HG02852 (cell line): Measurements from ENCODE around the gene FER.
A peak's percentile ranks its signal among the peaks of the same experiment; 100 is the strongest.

Experiments used
- ATAC-seq: cut with Tn5 transposase; IDR thresholded peaks from one replicate; pipeline ENCODE4 v1.9.1; 2021; ENCODE audit warnings: mild to moderate bottlenecking, moderate library complexity; ENCODE audit not compliant: unreplicated experiment

FER gene

DNA sequence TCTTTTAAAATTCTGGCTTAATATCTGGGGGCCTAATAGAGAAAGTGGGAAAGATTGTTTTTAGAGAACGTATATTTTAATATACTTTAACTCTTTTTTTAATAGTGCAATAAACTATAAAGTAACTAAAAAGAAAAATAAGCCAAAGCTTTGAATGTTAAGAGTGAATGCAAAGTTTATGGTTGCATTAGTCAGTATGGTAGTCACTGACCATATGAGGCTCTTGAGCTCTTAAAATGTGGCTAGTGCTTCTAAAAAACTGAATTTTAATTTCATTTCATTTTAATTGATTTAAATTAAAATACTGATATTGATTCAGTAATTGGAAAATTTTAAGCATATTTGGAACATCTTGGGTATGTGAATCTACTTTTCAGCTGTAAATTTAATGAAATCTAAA, 351.4 kb downstream of the FER start:
- ATAC-seq, result no peak

DNA sequence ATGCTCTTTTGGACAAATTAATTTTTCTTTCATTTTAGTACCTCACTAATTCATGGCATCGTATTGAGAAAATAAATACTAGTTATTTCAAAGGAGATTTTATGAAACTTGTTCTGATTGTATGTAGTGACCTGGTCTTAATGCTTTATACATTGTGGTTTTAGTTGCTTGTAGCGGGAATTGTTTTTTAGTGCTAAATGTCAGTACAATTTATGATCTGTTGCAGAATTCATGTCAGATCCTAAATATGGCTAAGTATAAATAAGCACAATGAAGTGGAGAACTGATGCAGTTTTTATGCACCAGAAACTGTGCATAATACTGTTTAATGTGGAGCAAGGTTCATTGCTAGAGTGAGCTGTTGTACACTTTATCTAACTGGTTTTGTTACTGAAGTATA, 353.3 kb downstream of the FER start:
- no peak for ATAC-seq

DNA sequence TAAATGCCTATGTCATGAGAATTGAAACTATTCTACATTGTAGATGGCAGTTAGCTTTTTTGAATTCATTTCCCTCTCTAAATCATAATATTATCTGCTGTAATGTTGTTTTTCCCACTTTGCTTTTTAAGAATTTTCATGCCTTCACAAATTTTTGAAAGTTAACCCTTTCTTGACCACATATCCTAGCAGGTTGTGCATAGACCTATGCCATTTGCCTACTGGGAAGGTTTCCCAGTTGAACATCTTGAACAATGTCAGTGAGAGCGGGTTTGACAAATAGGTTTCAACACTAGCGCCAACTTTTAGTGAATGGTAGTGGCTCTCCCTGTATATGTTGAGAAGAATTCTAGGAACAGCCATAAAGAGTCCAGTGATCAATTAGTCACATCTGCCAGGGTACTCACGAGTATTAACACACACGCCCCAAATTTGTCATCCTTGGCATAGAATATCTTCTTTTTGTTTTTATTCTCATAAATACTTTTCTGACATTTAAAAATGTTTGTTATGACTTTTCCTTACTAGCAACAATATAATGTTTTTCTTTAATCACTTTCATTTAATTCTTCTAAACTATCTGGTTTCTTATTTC, 354.5 kb downstream of the FER start:
- ATAC-seq, result no peak

DNA sequence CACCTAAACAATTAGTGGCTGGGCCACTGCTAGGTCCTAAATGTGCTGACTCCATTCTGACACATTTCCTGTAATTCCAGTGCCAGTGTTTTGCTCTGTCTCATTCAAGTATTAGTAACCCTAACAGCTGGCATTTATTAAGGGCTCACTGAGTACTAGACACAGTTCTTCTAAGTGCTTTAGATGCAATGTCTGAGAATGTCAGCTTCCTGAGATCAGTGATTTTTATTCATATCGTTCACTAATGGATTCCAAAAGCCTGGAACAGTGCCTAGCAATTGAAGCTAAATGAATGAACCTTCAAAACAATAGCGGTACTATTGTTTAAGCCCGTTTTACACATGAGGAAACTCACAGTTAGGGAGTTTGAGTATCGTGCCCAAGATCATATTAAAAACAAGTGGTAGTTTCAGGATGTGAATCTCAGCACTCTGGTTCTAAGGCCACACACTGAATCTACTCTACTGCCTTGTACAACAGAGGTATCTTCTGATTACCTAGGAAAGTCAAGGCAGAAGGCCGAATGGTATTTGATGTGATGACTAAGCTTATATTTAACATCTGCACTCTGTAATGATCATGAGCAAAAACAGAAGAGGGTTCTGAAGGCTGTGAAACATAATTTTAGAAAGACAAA, 358.1 kb downstream of the FER start:
- no peak for ATAC-seq

DNA sequence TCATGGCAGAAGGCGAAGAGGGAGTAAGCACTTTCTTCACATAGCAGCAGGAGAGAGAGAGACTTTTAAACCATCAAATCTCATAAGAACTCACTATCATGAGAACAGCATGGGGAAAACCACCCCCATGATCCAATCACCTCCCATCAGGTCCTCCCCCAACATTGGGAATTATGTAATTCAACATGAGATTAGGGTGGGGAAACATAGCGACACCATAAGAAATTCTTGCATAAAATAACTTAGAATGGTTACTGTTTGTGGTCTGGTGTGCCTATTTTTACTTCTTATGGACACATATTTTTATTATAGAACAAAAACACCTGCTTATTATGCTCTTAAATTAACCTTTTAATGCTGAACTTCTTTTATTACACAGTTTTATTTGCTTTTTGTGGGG, 364.0 kb downstream of the FER start:
- ATAC-seq, result no peak

DNA sequence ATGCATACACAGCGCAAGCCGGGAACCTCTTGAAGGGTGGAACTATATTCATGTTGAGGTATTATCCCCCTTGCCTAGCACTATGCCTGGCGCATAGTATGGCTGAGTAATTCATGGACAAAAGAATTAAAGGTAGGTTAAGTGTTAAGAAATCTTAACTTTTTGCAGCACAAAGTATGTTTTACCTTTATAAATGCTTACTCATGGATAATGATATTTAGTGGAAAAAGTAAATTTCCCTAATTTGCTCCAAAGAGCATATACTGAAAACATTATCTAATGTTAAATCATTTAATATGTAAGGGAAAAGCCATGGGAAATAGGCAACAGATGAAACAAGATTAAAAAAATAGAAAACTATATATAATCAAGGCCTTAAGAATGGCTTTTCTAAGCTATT, 365.9 kb downstream of the FER start:
- ATAC-seq, result no peak

DNA sequence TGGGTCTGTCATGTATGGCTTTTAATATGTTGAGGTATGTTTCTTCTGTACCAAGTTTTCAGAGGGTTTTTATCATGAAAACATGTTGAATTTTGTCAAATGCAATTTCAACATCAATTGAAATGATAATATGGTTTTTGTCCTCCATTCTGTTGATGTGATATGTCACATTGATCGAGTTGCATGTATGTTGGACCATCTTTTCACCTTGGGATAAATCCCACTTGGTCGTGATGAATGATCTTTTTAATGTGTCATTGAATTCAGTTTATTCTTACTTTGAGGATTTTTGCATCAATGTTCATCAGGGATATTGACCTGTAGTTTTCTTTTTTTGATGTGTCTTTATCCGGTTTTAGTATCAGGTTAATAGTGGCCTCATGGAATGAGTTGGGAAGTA, 373.5 kb downstream of the FER start:
- ATAC-seq, result no peak

DNA sequence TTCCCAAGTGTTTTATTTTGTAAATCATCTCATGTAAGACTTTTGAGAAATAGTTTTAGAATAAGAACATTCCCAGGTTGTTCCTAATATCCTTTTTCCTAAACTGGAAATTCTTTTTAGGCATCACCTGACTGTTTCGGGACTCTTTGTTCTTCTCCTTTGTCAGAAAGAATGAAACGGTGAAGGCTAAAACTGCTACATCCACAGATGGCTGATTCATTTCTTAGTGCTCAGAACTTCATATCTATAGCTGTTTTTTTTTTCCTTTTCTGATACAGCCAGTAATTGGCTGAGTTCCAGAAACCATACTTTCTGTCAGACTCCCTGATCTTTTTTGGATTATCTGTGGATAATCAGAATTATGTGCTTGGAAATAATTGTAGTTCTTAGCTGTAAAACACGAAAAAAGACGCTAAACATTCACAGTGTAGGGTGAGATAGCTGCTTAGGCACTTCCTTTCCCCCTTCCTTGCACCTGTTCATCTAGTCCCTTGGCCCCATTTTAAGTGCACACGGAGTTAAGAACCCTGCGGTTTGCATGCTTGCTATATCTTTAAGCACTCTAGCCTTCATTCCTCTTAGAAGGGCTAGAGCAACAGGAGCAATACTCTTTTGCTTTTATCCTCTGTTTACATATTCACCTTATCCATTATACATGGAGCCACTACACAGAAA, 378.2 kb downstream of the FER start:
- no peak for ATAC-seq

DNA sequence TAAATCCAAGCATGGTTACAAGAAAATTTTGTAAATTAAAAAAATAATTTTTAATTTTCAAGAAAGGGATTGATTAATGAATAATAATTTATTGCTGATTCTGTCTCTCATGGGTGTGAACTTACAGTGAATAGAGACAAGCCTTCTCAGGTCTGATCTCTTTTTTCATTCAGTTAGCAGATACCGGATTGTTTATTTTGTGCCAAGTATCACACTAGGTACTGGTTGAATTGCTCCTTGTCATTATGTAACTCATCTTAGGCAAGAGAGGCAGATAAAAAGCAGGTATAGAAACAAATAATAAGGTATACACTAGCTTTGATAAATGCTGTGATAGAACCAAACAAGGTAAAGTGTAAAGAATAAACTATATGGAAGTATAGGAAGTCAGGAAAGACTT, 378.8 kb downstream of the FER start:
- ATAC-seq, result no peak

DNA sequence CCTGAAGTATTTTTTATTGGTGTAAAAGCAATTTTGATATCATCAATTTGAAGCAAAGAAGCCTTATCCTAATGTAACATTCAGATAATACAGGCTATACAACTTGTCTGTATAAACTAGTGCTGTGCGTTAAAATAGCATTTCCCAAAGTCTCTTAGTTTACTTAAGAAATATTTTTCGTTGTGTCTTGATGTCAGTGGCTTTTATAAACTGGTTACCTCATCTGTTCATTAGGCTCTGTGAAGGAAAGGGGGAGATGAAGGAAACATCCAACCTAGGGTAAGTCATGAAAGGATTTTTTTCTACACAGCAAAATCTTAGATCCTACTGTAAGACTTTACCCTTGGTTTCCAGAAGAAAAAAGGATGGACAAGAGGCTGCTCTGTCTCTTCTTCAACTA, 389.2 kb downstream of the FER start:
- no peak for ATAC-seq

DNA sequence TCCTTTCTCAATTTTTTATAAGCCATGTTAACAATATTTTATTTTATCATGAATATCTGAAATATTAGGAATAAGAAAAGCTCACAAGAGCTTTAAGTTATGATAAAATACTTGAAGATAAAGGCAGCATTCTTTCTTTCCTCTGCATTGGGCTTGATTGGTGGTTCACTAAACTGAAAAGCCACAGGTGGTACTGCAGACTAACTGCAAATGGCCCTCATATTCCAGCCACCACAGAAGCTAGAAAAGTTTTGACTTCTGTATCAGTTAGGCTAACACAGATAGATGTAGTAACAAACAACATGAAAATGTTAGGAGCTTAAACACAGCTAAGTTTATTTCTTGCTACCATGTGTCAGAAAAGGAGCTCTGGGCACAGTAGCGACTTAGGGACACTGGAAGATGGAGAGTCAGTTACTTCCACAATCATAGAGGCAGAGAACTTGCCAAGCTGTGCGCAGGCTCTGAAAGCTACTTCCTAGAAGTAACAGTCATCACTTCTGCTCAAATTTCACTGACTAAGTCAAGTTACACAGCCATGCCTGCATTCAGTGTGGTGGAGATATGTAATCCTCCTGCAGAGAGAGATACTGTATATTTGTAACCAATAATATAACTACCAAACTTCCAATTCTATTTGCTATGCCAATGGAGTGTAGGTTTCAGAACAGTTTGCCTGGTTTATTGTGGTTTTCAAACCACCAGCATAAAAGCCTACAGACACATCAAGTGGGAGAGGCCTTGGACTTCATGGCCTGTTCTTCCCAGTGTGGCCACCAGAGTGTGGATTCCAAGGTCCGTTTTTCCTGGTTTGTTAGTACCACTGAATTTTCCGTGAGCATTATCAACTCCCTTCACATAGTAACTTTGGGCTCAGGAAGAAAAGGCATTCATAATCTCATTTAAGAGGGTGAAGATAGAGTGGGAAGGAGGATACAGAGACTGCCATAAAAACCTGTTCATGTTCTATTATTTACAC, 393.8 kb downstream of the FER start:
- no peak for ATAC-seq

DNA sequence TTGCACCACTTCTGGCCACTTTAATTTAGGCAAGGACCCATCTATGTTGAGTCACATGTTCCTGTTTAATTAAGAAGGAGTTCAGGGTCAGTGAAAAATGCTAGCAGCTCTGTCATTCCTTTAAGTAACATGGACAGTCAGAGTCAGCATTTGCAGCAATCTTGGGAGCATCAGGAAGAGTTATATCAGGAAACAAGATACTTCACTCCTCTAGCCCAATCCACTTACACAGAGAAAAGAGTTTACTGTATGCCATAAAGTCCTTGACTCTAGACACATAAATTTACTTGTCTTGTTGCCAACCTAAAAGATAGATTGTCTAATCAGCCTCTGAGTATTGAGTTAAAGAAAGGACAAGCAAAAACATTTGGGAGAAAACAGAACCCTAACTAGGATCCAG, 395.3 kb downstream of the FER start:
- ATAC-seq, result no peak

DNA sequence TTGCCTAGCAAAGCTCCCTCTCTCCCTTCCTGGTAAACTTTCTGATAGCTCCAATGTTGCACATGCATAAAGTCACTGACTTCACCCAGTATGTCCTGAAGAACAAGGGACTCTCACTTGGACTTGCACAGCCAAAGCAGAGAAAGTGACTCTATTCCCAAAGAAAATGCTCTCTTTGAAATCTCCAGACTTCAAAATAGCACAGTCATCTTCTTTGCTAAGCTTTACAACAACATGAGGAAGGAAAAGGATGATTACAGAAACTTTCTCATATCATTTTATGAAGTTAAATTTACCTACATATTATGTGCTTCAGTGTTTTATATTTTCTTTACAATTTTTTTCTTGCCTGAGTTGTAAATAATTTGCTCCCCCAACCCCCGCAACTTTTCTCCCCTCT, 397.4 kb downstream of the FER start:
- no peak for ATAC-seq

DNA sequence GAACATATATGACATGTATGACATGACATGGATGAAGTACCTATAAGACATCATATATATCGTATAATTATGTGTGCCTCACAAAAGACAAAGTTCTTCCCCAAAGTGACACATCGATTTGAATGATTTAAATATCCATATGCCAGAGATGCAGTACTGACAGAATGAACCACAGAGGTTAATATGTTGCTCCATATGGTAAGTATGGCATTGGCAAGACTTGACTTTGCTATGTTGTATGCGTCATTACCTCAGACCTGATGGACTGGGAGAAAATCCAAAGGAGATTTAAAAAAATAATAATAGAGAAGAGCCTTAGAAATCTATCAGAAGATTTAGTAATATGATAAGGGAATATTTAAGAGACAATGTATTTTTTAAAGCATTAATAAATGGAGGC, 398.9 kb downstream of the FER start:
- ATAC-seq, result no peak

DNA sequence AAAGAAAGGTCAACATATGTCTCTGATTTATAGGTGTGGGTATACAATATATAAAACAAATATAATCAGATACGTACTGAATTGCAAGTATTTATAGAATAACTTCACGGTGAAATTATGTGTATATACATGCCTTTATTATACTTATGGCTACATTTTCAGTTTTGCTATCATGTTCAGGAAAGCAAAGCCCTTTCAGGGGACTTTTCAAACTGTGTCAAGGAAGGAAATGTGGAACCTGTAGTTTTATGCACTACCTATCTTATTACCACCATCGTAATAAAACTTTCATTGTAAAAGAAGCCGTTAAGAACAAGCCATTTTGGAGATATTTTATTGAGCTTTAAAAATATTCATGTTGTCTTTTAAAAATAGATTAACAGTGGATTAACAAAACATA, 404.9 kb downstream of the FER start:
- no peak for ATAC-seq

DNA sequence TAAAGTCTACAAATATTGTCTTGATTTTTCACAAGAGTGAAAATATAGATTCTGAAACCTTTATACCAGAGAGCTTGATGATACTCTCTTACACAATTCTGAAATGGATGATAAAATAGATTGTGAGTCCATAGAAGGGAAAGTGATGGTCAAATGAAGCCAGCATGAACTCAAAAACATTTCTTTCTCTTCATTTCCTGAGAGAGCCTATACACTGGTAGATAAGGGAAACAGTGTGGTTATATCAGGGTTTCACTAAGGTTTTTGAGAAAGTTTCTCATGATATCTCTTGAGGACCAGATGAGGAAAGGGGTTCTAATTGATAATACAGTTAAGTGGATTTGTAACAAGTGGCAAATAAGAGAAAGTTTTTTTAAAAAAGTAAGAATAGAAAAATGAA, 407.9 kb downstream of the FER start:
- ATAC-seq, result peak; percentile 73

DNA sequence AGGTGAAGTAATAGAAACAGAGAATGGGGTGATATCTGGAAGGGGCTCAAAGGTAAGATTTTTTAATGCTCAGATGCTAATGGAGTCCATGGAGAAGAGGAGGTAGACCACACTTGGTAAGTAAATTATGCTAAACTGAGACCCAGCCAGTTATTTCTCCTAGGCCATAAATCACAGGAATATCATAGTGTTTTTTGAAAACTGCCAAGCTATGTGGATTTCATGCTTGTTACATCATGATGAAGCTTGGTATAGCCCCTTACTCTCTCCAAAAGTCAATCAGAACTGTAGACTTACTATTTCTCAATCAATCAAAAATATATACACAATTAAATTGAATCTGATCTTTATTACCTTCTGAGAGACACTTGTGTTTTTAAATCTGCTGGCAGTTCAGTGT, 409.2 kb downstream of the FER start:
- ATAC-seq, result no peak

DNA sequence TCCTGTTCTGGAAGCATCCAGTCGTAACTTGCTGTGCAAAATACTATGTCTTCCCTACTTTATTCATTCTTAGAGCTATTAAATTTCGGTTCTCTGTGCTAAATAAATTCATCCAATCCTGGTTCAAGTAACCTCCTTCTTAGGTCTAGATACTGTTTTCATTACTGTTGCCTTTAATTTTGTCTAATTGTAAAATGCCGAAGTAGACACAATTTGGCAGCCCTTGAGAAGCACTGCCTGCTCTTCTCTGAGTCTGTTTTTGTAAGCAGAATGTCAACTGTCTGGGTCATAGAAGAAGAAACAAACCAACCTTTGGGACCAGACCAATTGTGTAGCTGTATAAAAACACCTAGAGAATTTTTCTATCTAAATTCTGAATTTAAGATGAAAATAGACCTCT, 412.8 kb downstream of the FER start:
- no peak for ATAC-seq

DNA sequence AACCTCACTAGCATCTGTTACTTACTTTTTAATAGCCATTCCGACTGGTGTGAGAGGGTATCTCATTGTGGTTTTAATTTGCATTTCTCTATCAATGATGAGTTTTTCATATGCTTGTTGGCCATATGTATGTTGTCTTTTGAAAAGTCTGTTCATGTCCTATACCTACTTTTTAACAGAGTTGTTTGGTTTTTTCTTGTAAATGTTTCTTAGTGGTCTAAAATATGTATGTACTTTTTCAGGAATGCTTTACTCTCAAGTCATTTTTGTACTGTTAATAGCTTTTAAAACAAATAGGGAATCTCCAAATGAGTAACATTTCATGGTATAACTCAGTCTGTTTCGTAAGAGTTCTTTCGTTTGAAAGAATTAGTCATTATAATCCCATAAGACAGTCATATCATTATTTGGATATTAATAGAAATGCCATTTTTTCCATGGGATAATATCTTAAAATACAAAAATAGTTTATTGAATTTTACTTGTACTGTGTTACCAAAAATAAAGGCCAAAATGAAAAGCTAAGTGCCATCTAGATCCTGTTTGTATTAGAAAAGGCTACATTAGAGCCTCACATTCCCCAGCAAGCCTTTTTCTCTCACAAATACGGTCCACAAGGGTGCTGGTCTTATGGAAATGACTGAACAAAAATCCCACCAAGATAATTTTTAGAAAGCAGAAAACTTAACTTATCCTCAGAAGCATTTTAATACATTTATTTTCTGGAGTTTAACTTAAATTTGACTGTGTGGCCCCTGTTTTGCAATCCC, 414.4 kb downstream of the FER start:
- peak; percentile 78 for ATAC-seq

DNA sequence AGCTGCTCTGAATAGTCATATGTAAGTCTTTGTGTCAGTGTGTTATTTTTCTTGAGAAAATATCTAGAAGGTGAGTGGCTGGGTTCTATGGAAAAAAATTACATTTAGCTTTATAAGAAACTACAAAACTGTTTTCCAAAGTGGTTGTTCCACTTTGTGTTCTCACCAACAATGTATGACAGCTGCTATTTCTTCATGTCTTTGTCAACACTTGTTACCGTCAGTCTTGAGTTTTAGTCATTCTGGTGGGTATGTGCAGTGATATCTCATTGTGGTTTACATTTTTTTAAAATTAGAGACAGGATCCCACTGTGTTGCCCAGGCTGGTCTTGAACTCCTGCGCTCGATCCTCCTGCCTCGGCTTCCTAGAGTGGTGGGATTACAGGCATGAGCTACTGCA, 415.6 kb downstream of the FER start:
- ATAC-seq, result no peak

DNA sequence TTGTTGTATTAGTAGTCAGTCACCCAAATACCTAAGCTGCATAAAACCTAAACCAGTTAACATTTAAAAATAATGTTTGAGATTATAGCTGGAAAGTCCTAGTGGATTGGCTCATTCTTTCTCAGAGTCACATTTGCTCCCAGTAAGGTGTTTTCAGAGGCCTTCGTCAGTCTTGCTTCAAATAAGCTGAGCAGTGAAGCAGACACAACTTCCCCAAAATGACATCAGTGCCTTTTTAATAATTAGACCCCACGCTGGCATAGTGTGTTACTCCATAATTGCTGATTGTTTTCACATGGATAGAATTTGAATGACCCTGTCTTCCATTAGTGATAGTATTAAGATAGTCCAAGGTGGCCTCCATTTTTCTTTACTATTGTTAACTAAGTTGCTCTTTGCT, 416.3 kb downstream of the FER start:
- no peak for ATAC-seq
